Astrocyte of the spinal cord (primary cell): ENCODE data around the gene WDR31.

Experiments
- DNase-seq: peaks from one replicate; pipeline ENCODE4 v3.0.0; 2011; ENCODE audit warnings: low read depth, low spot score
- H3K4me3 ChIP-seq: 2 replicates; pipeline ENCODE4 v1.5.1; 2011; ENCODE audit warnings: low read depth, mild to moderate bottlenecking, low read length, moderate library complexity
- CTCF ChIP-seq: IDR thresholded peaks from 2 replicates; pipeline ENCODE4 v1.5.1; 2012; ENCODE audit warnings: low read depth, mild to moderate bottlenecking, low read length, inconsistent platforms
- in situ Hi-C: cut with HindIII; loops from 2 replicates; pipeline ENCODE4 v1.10.0; 2017; ENCODE audit warnings: low sequenced_read_pairs

WDR31 gene

GRCh38 chr9:113364951-113365350 is 24.9 kb upstream of the WDR31 start:
- in situ Hi-C loops: no loop called here
- DNase-seq: no peak
- no peak for TF ChIP-seq CTCF
- H3K4me3 ChIP-seq: no peak overlapping the region

- H3K4me3 ChIP-seq: no peak overlapping the region
- no peak for TF ChIP-seq CTCF
- in situ Hi-C loops: no loop called here
- DNase-seq: no peak
These were observed 23.3 kb upstream of the WDR31 start for GRCh38 chr9:113363336-113363735.

- DNase-seq: peak; percentile 8
- in situ Hi-C loops: no loop called here
These were observed 21.4 kb upstream of the WDR31 start for GRCh38 chr9:113361304-113362018.

GRCh38 chr9:113360242-113360842 is 20.3 kb upstream of the WDR31 start:
- in situ Hi-C loops: no loop called here
- no peak overlapping the region for H3K4me3 ChIP-seq
- TF ChIP-seq CTCF: no peak
- DNase-seq: no peak

More at GRCh38 chr9:113361304-113362018, 21.4 kb upstream of the WDR31 start:
- H3K4me3 ChIP-seq: no peak overlapping the region
- no peak for TF ChIP-seq CTCF

- DNase-seq: no peak
- no peak overlapping the region for H3K4me3 ChIP-seq
- TF ChIP-seq CTCF: no peak
- in situ Hi-C loops: no loop called here
These were observed 19.3 kb upstream of the WDR31 start for GRCh38 chr9:113359385-113359784.

- DNase-seq: no peak
- in situ Hi-C loops: no loop called here
- no peak overlapping the region for H3K4me3 ChIP-seq
- TF ChIP-seq CTCF: no peak
These were observed 16.7 kb upstream of the WDR31 start for GRCh38 chr9:113356686-113357292.
